Calu3 (cell line): ENCODE data around the gene EGFR. TPM values are rescaled to one million over a fixed set of nuclear protein-coding genes. Genes with fewer than 3 reads are reported as not detected.

Source experiments
- BruUV-seq: library from RNA; stranded (reverse); fragments of 400-500 nt; replicated peaks from 2 replicates; lab custom pipeline; 2021; lab: Mats Ljungman, UMichigan
- CTCF ChIA-PET: fragments of 300-600 bp; sonication (Branson Sonifier 250); formaldehyde crosslinking; loops from one replicate; lab custom pipeline; 2022; ENCODE audit warnings: antibody characterized with exemption; lab: Charles Lee
- DNase-seq: peaks from one replicate; pipeline ENCODE4 v3.0.0; 2022
- H3K27ac Mint-ChIP-seq: one replicate; pipeline ENCODE4 v1.8.0; 2022; ENCODE audit warnings: mixed read lengths; ENCODE audit not compliant: unreplicated experiment
- H3K27me3 Mint-ChIP-seq: one replicate; pipeline ENCODE4 v1.8.0; 2022; ENCODE audit warnings: mixed read lengths; ENCODE audit not compliant: unreplicated experiment
- H3K36me3 Mint-ChIP-seq: one replicate; pipeline ENCODE4 v1.8.0; 2022; ENCODE audit warnings: mild to moderate bottlenecking, moderate library complexity, mixed read lengths; ENCODE audit not compliant: insufficient read depth, unreplicated experiment
- H3K4me1 Mint-ChIP-seq: one replicate; pipeline ENCODE4 v1.8.0; 2022; ENCODE audit warnings: mild to moderate bottlenecking, low read depth, mixed read lengths; ENCODE audit not compliant: unreplicated experiment
- H3K4me3 Mint-ChIP-seq: one replicate; pipeline ENCODE4 v1.8.0; 2022; ENCODE audit warnings: mild to moderate bottlenecking, low read depth, moderate library complexity, mixed read lengths; ENCODE audit not compliant: unreplicated experiment
- H3K9me3 Mint-ChIP-seq: one replicate; pipeline ENCODE4 v1.8.0; 2022; ENCODE audit warnings: low read depth, mixed read lengths; ENCODE audit not compliant: unreplicated experiment
- intact Hi-C: fragments of 100-400 bp; cut with micrococcal nuclease; formaldehyde crosslinking; loops from one replicate; pipeline ENCODE4 v1.10.0; 2022; ENCODE audit not compliant: unreplicated experiment
- total RNA-seq: library from RNA; stranded (reverse); gene quantifications from 2 replicates; pipeline ENCODE4 v1.2.3, GENCODE V29; 2022
- TF ChIP-seq, protein P1 (sequence below): fragments of 200-600 bp; IDR thresholded peaks from one replicate; pipeline ENCODE4 v1.8.0; 2022; ENCODE audit warnings: antibody characterized with exemption; ENCODE audit not compliant: unreplicated experiment

EGFR gene
- total RNA-seq, 1 experiment from 2014 or later, result 87.4 TPM

DNA sequence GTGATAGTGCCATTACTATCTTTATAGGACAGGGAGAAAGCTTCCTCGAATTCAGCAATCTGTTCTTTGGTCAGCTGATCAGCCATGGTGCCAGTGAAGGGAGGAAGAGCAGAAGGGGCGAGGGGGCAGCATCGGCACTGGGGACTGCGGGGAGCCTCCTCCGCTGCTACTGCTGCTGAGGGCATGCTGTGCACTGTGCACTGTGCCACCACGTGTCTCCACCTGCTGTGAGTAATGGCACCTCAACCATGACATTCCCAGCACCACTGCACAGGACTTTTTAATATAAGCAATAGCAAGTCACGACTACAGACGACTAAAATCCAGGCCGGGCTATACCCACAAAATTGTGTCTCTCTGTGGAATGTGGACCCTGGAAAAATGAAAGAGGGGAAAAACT, 241.4 kb downstream of the EGFR start:
- Mint-ChIP-seq H3K36me3 (peaks cover 8% of the 10 kb centered on the region), H3K27me3 (peaks cover 56% of the 10 kb centered on the region), H3K9me3 (no peaks in the 10 kb centered on the region), H3K4me3 (no peak overlapping the region), H3K4me1 (peaks cover 12% of the 10 kb centered on the region), H3K27ac (no peak overlapping the region)
- CTCF ChIA-PET, result no interaction called here
- no peak for DNase-seq
- intact Hi-C loops, result loop anchor here (10.0 kb wide), 1 partner anchor 705 kb away; no protein-coding TSS in a partner anchor
- TF ChIP-seq, protein P1, sequence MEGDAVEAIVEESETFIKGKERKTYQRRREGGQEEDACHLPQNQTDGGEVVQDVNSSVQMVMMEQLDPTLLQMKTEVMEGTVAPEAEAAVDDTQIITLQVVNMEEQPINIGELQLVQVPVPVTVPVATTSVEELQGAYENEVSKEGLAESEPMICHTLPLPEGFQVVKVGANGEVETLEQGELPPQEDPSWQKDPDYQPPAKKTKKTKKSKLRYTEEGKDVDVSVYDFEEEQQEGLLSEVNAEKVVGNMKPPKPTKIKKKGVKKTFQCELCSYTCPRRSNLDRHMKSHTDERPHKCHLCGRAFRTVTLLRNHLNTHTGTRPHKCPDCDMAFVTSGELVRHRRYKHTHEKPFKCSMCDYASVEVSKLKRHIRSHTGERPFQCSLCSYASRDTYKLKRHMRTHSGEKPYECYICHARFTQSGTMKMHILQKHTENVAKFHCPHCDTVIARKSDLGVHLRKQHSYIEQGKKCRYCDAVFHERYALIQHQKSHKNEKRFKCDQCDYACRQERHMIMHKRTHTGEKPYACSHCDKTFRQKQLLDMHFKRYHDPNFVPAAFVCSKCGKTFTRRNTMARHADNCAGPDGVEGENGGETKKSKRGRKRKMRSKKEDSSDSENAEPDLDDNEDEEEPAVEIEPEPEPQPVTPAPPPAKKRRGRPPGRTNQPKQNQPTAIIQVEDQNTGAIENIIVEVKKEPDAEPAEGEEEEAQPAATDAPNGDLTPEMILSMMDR, result no peak
- no TSS peak for BruUV-seq

DNA sequence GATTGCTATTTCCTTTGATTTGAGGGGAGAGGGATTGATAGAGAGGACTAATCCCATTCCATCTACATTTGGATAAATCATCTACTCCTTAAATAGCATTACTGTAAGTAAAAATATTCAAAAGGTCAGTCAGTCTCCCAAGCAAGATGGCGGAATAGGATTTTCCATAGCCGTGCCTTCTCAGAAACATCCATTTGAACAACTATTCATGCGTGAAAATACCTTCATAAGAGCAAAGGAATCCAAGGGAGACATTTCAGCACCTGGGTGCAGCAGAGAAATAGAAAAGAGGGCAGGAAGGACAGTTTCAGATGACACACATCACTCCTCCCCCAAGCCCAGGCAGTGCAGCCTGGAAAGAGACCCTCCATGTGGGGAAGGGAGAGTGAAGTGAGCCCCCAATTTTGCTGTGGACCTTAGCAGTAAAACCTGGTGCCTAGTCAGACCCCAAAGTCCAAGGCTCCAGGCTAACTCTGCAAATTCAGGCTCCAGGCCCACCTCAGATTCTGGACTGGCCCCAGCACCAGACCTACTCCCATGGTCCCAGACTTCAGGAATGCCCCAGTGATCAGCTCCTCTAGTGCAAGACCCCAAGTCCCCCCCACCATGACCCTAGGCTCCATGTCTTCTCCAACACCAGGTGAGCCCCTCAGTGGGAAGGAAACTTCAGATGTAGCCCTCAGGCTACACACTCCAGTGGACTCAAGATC, 242.0 kb downstream of the EGFR start:
- CTCF ChIA-PET, result no interaction called here
- Mint-ChIP-seq H3K27ac (no peak overlapping the region), H3K36me3 (peaks cover 1% of the 10 kb centered on the region), H3K27me3 (peaks cover 61% of the 10 kb centered on the region), H3K4me1 (peaks cover 11% of the 10 kb centered on the region), H3K9me3 (no peaks in the 10 kb centered on the region), H3K4me3 (no peak overlapping the region)
- intact Hi-C loops, result loop anchor here (10.0 kb wide), 1 partner anchor 706 kb away; no protein-coding TSS in a partner anchor
- TF ChIP-seq, protein P1, result no peak
- no peak for DNase-seq
- BruUV-seq, result no TSS peak
